Right ventricle myocardium inferior (tissue), 1 donor: ENCODE results near the gene SP9. TPM values are rescaled to one million over a fixed set of nuclear protein-coding genes. Genes with fewer than 3 reads are reported as not detected.

Source experiments
- ATAC-seq: fragments of 200-7000 bp; cut with Tn5 transposase; one replicate; pipeline ENCODE4 v1.9.1; 2020; ENCODE audit warnings: mild to moderate bottlenecking, moderate library complexity
- DNase-seq: peaks from one replicate; pipeline ENCODE4 v3.0.0; 2021; ENCODE audit errors: missing footprints
- intact Hi-C: fragments of 100-400 bp; cut with DNase I; formaldehyde crosslinking; loops from one replicate; pipeline ENCODE4 v1.11.0; 2022
- long read RNA-seq: library from polyadenylated mRNA; unstranded; transcript quantifications from one replicate; pipeline ENCODE4 v2.0.0, GENCODE V29; 2021
- total RNA-seq: library from RNA; stranded (reverse); fragmentation: NEBNext Ultra II Directional; extraction: Animal tissue kit (Norgen Biotek cat#: 25700); gene quantifications from one replicate; pipeline ENCODE4 v1.2.1, GENCODE V29; 2021
- donor health status: DM: no; HTN: yes; CAD: no; lungs with severe emphysema.

SP9 gene
- not detected for total RNA-seq
- long read RNA-seq = 0 reads

GRCh38 chr2:174334781-174335251, at the start of gene SP9:
Gene SP9, plus strand, starts transcription at chr2:174334954. Its CDS starts 139 bp downstream, at chr2:174335093.
- intact Hi-C loops = no loop called here
- DNase-seq = no peak
- ATAC-seq = no peak

DNA sequence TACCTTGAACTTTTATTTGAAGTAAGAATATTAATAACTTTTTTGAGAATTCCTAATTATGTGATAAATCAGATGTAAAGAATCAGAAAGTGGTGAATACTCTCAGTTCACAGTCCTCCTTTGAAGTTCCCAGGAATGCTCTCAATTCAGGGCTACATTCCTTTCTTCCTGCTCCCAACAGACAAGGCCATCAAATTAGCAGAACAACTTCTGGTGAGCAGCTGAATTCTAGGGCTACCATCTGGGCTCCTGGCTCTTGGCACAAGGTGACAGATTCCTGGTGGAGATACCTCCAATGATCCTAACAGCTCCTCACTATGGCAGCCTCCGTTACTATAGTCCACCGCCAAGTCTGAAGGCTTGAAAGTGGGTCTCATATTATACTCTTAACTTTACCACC, 48.6 kb upstream of the SP9 start:
- ATAC-seq = no peak
- intact Hi-C loops = no loop called here
- no peak for DNase-seq

- intact Hi-C loops = no loop called here
- DNase-seq (no peak), ATAC-seq (no peak)
Measured at GRCh38 chr2:174292908-174293307, 41.8 kb upstream of the SP9 start.

DNA sequence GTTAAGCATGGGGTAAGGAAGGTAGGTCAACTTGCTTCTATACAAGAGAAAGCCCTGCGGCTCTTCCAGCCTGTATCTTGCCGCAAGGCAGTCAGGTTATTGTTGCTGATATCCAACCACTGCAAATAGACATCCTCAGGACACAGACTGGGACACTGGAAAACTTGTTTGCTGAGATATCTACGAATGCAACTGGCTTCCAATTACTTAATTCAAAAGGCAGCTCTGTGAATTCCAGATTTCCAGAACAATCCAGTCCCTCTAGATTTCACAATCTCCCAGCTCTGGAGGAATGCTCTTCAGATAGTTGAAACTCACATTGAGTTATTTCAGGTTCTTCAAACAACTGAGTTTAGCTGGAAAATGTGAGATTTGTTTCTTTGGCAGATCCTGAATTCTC, 34.6 kb upstream of the SP9 start:
- intact Hi-C loops = no loop called here
- ATAC-seq (peak; percentile 31), DNase-seq (no peak)

GRCh38 chr2:174312581-174313234, 22.0 kb upstream of the SP9 start:
- ATAC-seq (no peak), DNase-seq (no peak)
- intact Hi-C loops = no loop called here

DNA sequence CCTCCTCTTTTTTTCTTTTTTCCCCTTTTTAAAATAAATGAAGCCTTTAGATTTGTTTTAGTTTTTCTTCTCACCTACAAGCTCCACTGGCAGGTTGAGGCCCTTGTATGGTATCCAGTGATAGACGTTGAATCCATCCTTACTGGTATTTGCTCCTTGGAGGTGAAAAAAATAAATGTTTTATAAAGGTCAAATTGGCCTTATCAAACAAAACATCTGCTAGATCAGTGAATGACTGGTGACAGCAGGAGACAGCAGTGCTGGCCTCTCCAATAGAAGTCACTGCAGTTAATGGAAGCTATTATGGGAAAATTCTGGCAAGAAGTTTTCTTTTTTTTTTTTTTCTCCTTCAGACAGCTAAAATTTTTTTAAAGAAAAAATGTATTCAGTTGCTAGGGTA, 12.6 kb upstream of the SP9 start:
- intact Hi-C loops = no loop called here
- no peak for ATAC-seq
- DNase-seq = no peak

GRCh38 chr2:174322746-174323145, 12.0 kb upstream of the SP9 start:
- ATAC-seq = no peak
- intact Hi-C loops = no loop called here
- no peak for DNase-seq

- intact Hi-C loops = no loop called here
- DNase-seq = no peak
- ATAC-seq = no peak
Measured at GRCh38 chr2:174324530-174324929, 10.2 kb upstream of the SP9 start.

- no peak for DNase-seq
- peak; percentile 34 for ATAC-seq
- intact Hi-C loops = no loop called here
Measured at GRCh38 chr2:174325373-174326160, 9.2 kb upstream of the SP9 start.

- DNase-seq = peak; percentile 81
- intact Hi-C loops = no loop called here
- ATAC-seq = no peak
Measured at GRCh38 chr2:174326161-174327020, 8.4 kb upstream of the SP9 start.

- ATAC-seq = no peak
- intact Hi-C loops = no loop called here
- peak; percentile 77 for DNase-seq
Measured at GRCh38 chr2:174327021-174327840, 7.5 kb upstream of the SP9 start.

DNA sequence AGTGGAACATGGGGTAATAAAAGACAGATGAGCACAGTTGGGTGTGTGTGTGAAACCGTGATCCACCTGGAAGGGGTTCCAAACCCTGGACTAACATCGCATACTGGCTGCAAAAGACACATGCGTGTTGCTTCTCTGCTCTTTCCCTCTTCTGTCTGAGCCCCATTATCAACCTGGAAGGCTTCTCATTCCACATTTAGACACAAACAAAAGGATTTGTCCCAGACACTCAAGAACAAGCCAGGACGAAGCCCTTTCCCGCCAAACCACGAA, 7.0 kb upstream of the SP9 start:
- ATAC-seq (no peak), DNase-seq (no peak)
- intact Hi-C loops = no loop called here

DNA sequence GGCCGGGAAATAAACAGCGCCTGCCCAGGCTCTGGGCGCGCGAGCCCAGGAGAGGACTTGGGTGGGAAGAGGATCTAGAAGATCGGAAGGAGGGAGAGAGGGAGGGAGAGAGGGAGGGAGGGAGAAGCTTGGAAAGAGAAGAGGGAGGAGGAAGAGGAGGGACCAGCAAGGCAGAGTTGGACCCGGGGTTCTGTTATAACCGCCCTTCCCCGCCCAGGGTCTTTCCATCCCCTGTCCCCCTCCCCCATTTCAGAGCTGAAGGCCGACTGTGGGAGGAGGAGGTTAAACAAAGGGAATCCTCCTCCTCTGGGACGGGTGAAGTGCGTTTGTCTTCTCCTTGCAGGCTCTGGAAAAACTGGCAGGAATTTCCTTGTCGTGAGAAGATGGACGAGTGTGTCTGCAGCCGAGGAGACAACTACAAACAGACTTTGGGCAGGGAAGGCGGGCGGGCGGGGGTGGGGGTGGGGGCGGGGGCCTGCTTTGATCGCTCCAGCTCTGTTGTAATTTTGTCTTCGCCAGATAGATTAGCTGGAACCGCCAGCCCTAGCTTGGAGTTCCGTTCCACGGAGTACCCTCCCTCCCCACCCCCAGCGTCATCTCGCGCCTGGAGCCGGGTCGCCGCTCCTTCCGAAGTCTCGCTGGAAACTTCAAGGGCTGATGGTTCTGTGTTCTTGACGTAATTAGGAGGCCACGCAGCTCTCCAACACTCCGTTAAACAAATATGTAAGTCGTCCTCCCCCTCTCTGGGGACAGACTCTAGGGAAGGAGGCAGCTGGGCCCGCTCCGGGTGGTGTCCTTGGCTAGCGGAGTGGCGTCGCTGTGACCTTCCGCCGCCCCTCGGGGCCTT, 6.4 kb upstream of the SP9 start:
- intact Hi-C loops = no loop called here
- no peak for ATAC-seq

DNA sequence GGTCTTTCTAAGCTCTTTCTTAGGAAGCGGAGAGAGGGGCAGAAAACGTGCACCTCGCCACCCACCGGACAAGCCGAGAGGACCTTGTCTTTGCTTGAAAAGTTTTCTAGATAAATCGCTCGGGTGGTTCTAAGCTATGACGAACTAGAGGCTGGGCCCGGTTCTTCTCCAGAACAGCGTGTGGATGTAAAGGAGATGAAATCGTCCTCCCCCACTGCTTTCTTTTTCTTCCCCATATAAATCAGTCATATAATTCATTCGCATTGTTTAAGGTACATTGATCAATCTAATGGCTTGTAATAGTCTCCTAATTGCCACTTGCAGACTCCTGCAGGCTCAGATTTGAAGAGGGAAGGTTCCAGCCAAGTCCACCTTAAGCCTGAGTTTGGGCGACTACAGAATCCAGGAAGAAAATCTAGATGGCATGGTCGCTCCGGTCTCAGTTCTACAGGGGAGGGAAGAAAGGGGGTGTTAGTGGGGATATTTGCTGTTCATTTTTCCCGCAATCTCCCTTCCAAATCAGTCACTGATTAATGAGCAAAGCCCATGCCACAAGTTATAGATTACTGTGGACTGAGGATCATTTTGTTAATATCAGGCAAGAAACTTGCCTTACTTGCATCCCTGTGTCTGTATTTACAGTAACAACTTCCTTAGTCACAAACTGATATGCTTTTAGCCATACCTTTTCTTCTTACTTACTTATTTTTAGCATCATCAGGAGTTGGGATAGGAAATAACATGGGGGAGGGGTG, 5.6 kb upstream of the SP9 start:
- DNase-seq (no peak), ATAC-seq (no peak)
- intact Hi-C loops = no loop called here

More for the DNA sequence above, 6.4 kb upstream of the SP9 start:
- no peak for DNase-seq

GRCh38 chr2:174330945-174331594, 3.7 kb upstream of the SP9 start:
- ATAC-seq = no peak
- intact Hi-C loops = no loop called here
- no peak for DNase-seq

DNA sequence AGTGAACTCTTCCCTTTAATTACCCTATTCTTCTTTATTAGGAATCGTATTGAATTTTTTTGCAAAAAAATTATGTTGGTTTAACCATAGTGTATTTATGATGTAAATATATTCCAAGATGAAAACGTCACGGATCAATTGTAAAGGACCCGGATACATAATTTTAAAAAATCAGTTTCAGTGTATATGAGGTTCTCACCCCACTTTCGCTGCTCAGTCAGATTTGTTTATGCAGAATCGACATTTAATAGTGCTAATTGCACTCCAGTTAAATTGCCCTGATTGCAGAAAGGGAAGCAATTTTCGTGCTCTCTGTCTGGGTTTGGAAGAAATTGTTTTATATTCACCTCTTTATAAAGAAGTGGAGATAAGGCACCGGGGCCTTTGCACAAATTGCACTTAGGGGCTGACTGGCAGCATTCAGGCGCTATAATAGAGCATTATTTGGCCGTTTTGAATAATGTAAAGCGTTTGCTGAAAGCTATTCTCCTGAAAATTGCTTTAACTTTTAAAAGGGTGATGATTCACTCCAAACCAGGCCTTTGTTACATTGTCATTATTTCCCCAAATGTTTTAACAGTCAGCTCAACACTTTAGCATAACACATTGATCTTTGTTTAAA, 3.0 kb upstream of the SP9 start:
- intact Hi-C loops = no loop called here
- ATAC-seq = no peak
- no peak for DNase-seq
